GM13977 (cell line): ENCODE results near the gene IL13RA2.
A peak's percentile ranks its signal among the peaks of the same experiment; 100 is the strongest.

ENCODE experiments used
- DNase-seq: peaks from one replicate; pipeline ENCODE4 v3.0.0; 2012; ENCODE audit warnings: low spot score
- in situ Hi-C: fragments of 300-500 bp; cut with MboI; formaldehyde crosslinking; loops from one replicate; pipeline ENCODE4 v1.12.0; 2022; ENCODE audit warnings: low sequenced_read_pairs, low pct_unique_long_range_greater_than_20kb, mixed read lengths, inconsistent platforms; ENCODE audit not compliant: unreplicated experiment
- TF ChIP-seq, protein P1 (sequence below): IDR thresholded peaks from 2 replicates; pipeline ENCODE4 v1.5.1; 2012; ENCODE audit warnings: mild to moderate bottlenecking, control low read depth; ENCODE audit not compliant: insufficient read depth; ENCODE audit errors: extremely low read depth, missing control alignments

The IL13RA2 gene

DNA sequence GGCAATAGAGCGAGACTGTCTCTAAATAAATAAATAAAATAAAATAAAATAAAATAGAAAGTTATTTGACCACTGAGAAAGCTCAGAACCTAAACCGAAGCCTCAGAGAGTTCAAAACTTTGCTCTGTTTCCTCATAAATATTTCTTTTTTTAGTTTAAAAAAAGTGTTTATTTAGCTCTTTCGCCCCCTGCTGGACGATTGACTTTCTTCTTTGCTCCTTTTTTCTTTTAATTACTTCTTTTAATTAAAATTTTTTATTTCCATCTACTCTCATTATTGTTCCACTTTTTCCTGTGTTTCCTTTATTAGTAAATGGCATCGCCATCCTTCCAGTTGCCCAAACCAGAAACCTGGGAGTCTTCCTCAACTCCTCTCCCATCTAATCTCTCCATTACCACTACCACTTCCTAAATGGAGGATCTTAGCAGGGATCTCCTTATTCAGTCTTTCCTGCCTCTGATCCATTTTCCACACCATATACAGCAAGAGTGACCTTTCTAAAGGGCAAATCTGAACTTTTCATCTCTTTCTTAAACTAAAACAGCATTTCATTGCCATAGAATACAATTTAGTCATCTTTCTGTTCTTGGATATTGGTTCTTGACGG, 728 bp upstream of the IL13RA2 start:
- in situ Hi-C loops = no loop called here
- TF ChIP-seq, protein P1, sequence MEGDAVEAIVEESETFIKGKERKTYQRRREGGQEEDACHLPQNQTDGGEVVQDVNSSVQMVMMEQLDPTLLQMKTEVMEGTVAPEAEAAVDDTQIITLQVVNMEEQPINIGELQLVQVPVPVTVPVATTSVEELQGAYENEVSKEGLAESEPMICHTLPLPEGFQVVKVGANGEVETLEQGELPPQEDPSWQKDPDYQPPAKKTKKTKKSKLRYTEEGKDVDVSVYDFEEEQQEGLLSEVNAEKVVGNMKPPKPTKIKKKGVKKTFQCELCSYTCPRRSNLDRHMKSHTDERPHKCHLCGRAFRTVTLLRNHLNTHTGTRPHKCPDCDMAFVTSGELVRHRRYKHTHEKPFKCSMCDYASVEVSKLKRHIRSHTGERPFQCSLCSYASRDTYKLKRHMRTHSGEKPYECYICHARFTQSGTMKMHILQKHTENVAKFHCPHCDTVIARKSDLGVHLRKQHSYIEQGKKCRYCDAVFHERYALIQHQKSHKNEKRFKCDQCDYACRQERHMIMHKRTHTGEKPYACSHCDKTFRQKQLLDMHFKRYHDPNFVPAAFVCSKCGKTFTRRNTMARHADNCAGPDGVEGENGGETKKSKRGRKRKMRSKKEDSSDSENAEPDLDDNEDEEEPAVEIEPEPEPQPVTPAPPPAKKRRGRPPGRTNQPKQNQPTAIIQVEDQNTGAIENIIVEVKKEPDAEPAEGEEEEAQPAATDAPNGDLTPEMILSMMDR = peak; percentile 40
- DNase-seq = no peak

DNA sequence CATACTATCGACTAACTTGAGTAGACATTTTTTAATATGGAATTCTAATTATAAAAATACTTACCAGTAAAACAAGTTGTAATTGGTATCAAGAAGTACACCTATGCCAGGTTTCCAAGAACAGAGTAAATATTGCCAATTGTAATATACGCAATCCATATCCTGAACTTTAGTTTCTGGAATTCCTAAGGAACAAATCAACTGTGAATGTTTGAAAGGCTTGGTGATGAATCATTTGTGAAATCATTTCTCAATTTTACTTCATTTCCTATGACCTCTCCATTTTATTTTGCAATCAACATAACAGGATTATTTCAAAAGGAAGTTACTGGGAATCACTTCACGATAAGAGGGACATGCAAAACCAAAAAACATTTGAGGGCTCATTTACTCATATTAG, 3.7 kb downstream of the IL13RA2 start:
- in situ Hi-C loops = no loop called here
- DNase-seq = no peak
- TF ChIP-seq, protein P1 = no peak

DNA sequence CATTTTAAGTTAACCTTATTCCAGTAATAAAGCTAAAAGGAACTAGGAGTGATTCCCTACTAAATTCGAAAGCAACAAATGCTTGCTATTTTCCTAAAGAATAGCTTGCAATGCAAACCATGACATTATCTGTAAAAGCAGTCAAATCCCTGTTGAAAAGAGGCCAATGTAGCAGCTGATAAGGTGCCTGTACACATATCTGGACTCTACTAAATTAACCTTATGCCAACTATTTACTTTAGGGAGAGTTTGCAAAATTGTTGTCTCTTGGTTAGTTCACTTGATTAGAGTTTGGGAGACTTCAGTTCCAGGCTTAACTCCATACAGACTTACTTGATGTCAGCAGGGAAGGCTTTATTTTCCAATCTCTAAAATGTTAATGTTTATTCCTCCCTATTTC, 6.0 kb downstream of the IL13RA2 start:
- no peak for DNase-seq
- in situ Hi-C loops = no loop called here
- TF ChIP-seq, protein P1 = no peak

DNA sequence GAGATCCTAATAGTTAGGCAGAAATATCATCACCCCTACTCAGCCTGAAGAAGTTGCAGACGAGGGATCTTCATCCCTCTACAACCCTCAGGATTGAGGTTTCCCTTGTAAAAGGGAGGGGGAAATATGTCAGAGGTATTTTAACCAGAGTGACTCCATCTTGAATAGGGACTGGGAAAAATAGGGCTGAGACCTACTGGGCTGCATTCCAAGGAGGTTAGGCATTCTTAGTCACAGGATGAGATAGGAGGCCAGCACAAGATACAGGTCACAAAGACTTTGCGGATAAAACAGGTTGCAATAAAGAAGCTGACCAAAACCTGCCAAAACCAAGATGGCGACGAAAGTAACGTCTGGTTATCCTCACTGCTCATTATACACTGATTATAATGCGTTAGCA, 17.5 kb downstream of the IL13RA2 start:
- DNase-seq = no peak
- TF ChIP-seq, protein P1 = no peak
- in situ Hi-C loops = no loop called here

DNA sequence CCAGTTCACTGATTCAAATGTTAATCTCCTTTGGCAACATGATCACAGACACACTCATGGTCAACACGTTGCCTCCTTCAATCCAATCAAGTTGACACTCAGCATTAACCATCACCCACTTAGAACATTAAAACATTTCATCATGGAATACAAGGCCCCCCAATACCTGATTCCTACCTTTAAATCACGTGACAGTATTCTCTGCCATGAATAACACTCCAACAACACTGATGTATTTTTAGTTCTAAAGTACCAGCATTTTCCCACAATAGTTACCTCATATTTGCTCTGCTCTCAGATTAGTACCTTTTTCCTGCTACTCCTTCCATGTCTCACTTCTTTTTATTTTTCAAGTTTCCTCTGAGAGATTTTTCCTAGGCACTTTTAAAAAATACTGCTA, 19.6 kb downstream of the IL13RA2 start:
- TF ChIP-seq, protein P1 = no peak
- DNase-seq = no peak
- in situ Hi-C loops = no loop called here

DNA sequence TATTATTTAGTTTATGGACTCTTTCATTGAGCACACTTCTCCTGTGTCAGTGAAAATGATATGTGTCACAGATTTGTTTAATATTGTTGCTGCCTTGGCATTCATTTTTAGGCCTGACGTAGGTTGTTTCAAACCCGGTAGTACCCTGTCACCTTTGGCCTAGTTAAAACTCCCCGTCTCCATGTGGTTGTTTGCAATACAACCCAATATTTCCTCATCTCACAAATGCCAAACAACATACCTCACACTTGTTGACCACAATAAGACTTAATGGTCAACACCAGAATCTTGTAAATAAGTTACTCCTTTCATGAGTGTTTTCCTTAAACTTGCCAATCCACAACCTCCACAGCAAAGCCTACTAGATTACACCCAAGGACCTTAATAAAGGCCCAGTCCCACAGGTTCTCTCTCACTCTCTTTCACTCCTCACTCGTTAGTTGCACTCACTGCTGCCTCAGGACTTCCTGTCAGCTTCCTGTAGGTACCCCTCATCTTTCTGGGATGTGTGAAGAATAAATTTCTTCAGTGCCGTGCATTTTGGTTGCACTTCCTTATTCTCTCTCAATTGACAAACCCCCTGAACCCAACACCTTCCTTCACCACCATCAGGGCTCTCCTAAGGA, 31.3 kb downstream of the IL13RA2 start:
- DNase-seq = no peak
- in situ Hi-C loops = no loop called here
- TF ChIP-seq, protein P1 = no peak
